Stimulated activated CD8-positive, alpha-beta memory T cell treated with anti-CD3 and anti-CD28 coated beads, Interleukin-15, amount 100 ng/mL, for 48 hours (primary cell): Measurements from ENCODE around the gene WNT4.

Source experiments
- DNase-seq, 2 donors: peaks; one replicate each; pipeline ENCODE4 v3.0.0-alpha.2; 2020; ENCODE audit warnings: low read depth in 2 of 2

Gene WNT4

GRCh38 chr1:22076346-22076745 is 66.6 kb downstream of the WNT4 start:
- no peak for DNase-seq

GRCh38 chr1:22075718-22076117 is 67.2 kb downstream of the WNT4 start:
- DNase-seq = no peak

GRCh38 chr1:22074803-22075202 is 68.1 kb downstream of the WNT4 start:
- DNase-seq = no peak

GRCh38 chr1:22071511-22071910 is 71.4 kb downstream of the WNT4 start:
- DNase-seq = no peak
